Measurements from ENCODE around the gene PARVA. TPM values are rescaled to one million over a fixed set of nuclear protein-coding genes. Genes with fewer than 3 reads are reported as not detected.

Gene PARVA
- total RNA-seq, 1 donor from 2014 or later = 106 TPM

- Mint-ChIP-seq H3K4me1 (ENCODE audit: low read depth, unreplicated experiment) (peaks cover 32% of the 10 kb centered on the region), H3K27ac (ENCODE audit: unreplicated experiment) (peak overlapping the region; percentile 100), H3K36me3 (ENCODE audit: low read depth, unreplicated experiment) (peaks cover 16% of the 10 kb centered on the region), H3K4me3 (ENCODE audit: unreplicated experiment) (peak overlapping the region; percentile 100), H3K27me3 (ENCODE audit: low read depth, unreplicated experiment) (no peaks in the 10 kb centered on the region), H3K9me3 (ENCODE audit: unreplicated experiment) (peaks cover 12% of the 10 kb centered on the region)
- H3K9me3 ChIP-seq (ENCODE audit: insufficient read depth, low read depth, low read length) = no peaks in the 10 kb centered on the region
- H2AFZ ChIP-seq (ENCODE audit: low read depth, low read length) = peak overlapping the region; percentile 78
- FAIRE-seq (peak; percentile 9), DNase-seq (ENCODE audit: low read depth) (peak; percentile 76)
- peak overlapping the region; percentile 96 for H3K9ac ChIP-seq (ENCODE audit: low read length)
- H4K20me1 ChIP-seq (ENCODE audit: insufficient read depth, low read length) = peaks cover 30% of the 10 kb centered on the region
- peak overlapping the region; percentile 95 for H3K27ac ChIP-seq (ENCODE audit: low read depth, low read length)
- H3K4me3 ChIP-seq (ENCODE audit: insufficient read depth, low read depth, low read length) = peak overlapping the region; percentile 97
- H3K4me1 ChIP-seq (ENCODE audit: insufficient read depth, low read length) = peaks cover 15% of the 10 kb centered on the region
- no peaks in the 10 kb centered on the region for H3K27me3 ChIP-seq (ENCODE audit: insufficient read depth, low read length)
- peak overlapping the region; percentile 85 for H3K4me2 ChIP-seq (ENCODE audit: low read length)
- peaks cover 50% of the 10 kb centered on the region for H3K79me2 ChIP-seq (ENCODE audit: insufficient read depth, low read length)
- TF ChIP-seq CTCF (IDR thresholded peaks at IDR 0.05; ENCODE audit: insufficient read depth, low read depth, low read length) (no peak), EZH2 (IDR thresholded peaks at IDR 0.05; ENCODE audit: insufficient read depth, low read length) (no peak)
- peaks cover 8% of the 10 kb centered on the region for H3K36me3 ChIP-seq (ENCODE audit: insufficient read depth, low read length)
These were observed 638 bp downstream of the PARVA start for GRCh38 chr11:12377824-12378593.

- Mint-ChIP-seq H3K36me3 (ENCODE audit: low read depth, unreplicated experiment) (peaks cover 16% of the 10 kb centered on the region), H3K9me3 (ENCODE audit: unreplicated experiment) (peaks cover 2% of the 10 kb centered on the region)
- H3K79me2 ChIP-seq (ENCODE audit: insufficient read depth, low read length) = peaks cover 78% of the 10 kb centered on the region
These were observed 3.4 kb downstream of the PARVA start for GRCh38 chr11:12380565-12381325.

More at GRCh38 chr11:12380565-12381325, 3.4 kb downstream of the PARVA start:
- peaks cover 36% of the 10 kb centered on the region for H3K4me1 Mint-ChIP-seq (ENCODE audit: low read depth, unreplicated experiment)
- H3K27me3 Mint-ChIP-seq (ENCODE audit: low read depth, unreplicated experiment) = no peaks in the 10 kb centered on the region
- Histone ChIP-seq H3K27me3 (ENCODE audit: insufficient read depth, low read length) (no peaks in the 10 kb centered on the region), H3K9me3 (ENCODE audit: insufficient read depth, low read depth, low read length) (no peaks in the 10 kb centered on the region), H3K36me3 (ENCODE audit: insufficient read depth, low read length) (peaks cover 8% of the 10 kb centered on the region), H3K4me2 (ENCODE audit: low read length) (no peak overlapping the region), H3K9ac (ENCODE audit: low read length) (no peak overlapping the region), H2AFZ (ENCODE audit: low read depth, low read length) (no peak overlapping the region), H4K20me1 (ENCODE audit: insufficient read depth, low read length) (peaks cover 57% of the 10 kb centered on the region), H3K4me3 (ENCODE audit: insufficient read depth, low read depth, low read length) (no peak overlapping the region), H3K27ac (ENCODE audit: low read depth, low read length) (no peak overlapping the region), H3K4me1 (ENCODE audit: insufficient read depth, low read length) (peaks cover 15% of the 10 kb centered on the region)
- DNase-seq (ENCODE audit: low read depth) (no peak), FAIRE-seq (no peak)
- H3K27ac Mint-ChIP-seq (ENCODE audit: unreplicated experiment) = no peak overlapping the region
- no peak for TF ChIP-seq CTCF (IDR thresholded peaks at IDR 0.05; ENCODE audit: insufficient read depth, low read depth, low read length)
- no peak for TF ChIP-seq EZH2 (IDR thresholded peaks at IDR 0.05; ENCODE audit: insufficient read depth, low read length)
- H3K4me3 Mint-ChIP-seq (ENCODE audit: unreplicated experiment) = no peak overlapping the region

All from astrocyte (in vitro differentiated cells and primary cell).